BLaER1 (cell line): ENCODE data around the gene ST7.

Source experiments
- H3K27ac ChIP-seq: shearing (Covaris generic); formaldehyde crosslinking; 2 replicates; pipeline ENCODE4 v1.8.1; 2022
- H3K27me3 ChIP-seq: shearing (Covaris generic); formaldehyde crosslinking; 2 replicates; pipeline ENCODE4 v1.8.1; 2022
- H3K36me3 ChIP-seq: shearing (Covaris generic); formaldehyde crosslinking; 2 replicates; pipeline ENCODE4 v1.8.1; 2022
- H3K4me1 ChIP-seq: shearing (Covaris generic); formaldehyde crosslinking; 2 replicates; pipeline ENCODE4 v1.8.1; 2022
- H3K4me2 ChIP-seq: shearing (Covaris generic); formaldehyde crosslinking; 2 replicates; pipeline ENCODE4 v1.8.1; 2022
- H3K4me3 ChIP-seq: shearing (Covaris generic); formaldehyde crosslinking; 2 replicates; pipeline ENCODE4 v1.8.1; 2022
- H3K9ac ChIP-seq: shearing (Covaris generic); formaldehyde crosslinking; 2 replicates; pipeline ENCODE4 v1.8.1; 2022
- H3K9me3 ChIP-seq: shearing (Covaris generic); formaldehyde crosslinking; 2 replicates; pipeline ENCODE4 v1.8.1; 2022
- H4K20me1 ChIP-seq: shearing (Covaris generic); formaldehyde crosslinking; 2 replicates; pipeline ENCODE4 v1.8.1; 2022
- Cebpa-rat ChIP-seq: shearing (Covaris generic); IDR thresholded peaks from 2 replicates; pipeline ENCODE4 v1.8.1; 2022

Gene ST7

DNA sequence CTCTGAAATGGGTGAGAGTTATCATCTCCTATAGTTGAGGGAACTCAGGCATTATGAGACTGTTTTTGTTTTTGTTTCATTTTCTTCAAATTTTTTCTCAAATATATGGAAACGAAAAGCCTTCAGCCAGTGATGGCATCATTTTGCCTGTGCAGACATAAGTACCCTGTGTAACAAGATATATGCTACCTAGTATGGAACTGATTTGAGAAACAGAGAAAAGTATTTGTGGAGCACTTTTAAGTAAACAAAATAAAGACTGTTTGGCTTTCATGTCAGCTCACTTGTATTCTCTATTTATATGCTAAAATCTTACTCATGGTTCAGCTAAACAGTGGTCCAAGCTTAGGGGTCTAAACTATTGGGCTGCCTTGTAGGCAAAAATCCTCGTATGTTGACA is 219.0 kb downstream of the ST7 start:
- no peak for TF ChIP-seq Cebpa-rat
- H3K4me1 ChIP-seq: no peaks in the 10 kb centered on the region
- no peaks in the 10 kb centered on the region for H3K27me3 ChIP-seq
- no peak overlapping the region for H3K4me3 ChIP-seq
- peaks cover 5% of the 10 kb centered on the region; the same call in 1 of the 2 replicates for H3K36me3 ChIP-seq
- no peaks in the 10 kb centered on the region for H4K20me1 ChIP-seq
- no peak overlapping the region for H3K27ac ChIP-seq
- no peak overlapping the region for H3K4me2 ChIP-seq
- H3K9ac ChIP-seq: no peak overlapping the region
- no peaks in the 10 kb centered on the region for H3K9me3 ChIP-seq

DNA sequence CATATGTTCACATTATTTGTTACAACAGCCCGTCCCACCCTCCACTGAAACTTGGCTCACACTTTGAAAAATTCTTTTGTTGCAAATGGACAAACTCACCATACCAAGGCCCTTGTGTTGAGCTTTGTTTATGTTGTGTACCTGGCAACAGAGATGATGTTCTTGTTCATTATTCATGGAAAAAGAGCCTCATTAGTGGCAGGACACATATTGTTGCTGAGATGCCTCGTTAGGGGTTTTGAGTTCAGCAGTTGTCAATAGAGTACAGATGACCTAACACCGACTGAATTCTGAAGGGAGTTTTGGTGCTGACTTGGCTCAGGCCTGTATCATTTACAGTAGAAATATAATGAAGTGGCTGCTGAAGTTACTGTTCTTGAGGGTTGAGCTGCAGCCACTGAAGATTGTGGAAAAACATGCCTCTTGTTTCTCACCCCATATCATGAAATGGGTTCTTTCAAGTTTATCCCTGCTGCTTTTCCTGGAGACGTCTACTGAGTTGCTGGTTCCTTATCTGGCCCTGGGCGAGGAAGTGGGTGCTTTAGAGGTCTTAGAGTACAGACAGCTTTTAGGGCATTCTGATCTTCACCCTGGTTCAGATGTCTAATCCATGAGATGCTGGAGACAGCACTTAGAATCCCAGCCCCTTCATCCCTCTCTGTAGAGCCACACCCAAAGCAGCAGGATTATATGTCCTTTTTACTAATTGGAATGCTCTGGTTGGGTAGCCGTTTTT is 219.9 kb downstream of the ST7 start:
- no peak for TF ChIP-seq Cebpa-rat
- Histone ChIP-seq H3K4me2 (no peak overlapping the region), H3K27ac (no peak overlapping the region), H4K20me1 (no peaks in the 10 kb centered on the region), H3K4me1 (no peaks in the 10 kb centered on the region), H3K4me3 (no peak overlapping the region), H3K9ac (no peak overlapping the region), H3K27me3 (no peaks in the 10 kb centered on the region), H3K36me3 (peaks cover 5% of the 10 kb centered on the region; the same call in 1 of the 2 replicates), H3K9me3 (no peaks in the 10 kb centered on the region)

DNA sequence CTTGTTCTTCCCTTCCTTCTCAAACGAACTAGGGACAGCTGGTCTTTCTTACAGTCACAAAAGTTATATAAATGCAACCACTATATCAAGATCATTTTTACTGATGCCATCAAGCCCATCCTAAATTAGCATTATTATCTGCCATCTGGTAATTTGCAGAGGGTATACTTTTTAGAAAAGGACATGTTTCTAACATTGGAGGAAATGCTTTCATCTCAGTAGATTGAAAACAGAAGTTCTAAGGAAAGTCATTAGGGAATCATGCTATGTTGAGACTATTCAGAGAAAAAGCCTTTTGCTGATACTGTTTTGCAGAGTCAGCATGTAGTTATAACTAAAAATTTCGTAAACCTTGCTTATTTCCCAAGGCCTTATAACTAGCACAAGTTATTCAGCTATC is 222.9 kb downstream of the ST7 start:
- H3K9ac ChIP-seq: no peak overlapping the region
- no peak overlapping the region for H3K4me3 ChIP-seq
- no peak overlapping the region for H3K27ac ChIP-seq
- H3K9me3 ChIP-seq: no peaks in the 10 kb centered on the region
- no peaks in the 10 kb centered on the region for H3K27me3 ChIP-seq
- no peak overlapping the region for H3K4me2 ChIP-seq
- no peaks in the 10 kb centered on the region for H3K4me1 ChIP-seq
- peaks cover 5% of the 10 kb centered on the region; the same call in 1 of the 2 replicates for H3K36me3 ChIP-seq
- no peak for TF ChIP-seq Cebpa-rat
- H4K20me1 ChIP-seq: no peaks in the 10 kb centered on the region

DNA sequence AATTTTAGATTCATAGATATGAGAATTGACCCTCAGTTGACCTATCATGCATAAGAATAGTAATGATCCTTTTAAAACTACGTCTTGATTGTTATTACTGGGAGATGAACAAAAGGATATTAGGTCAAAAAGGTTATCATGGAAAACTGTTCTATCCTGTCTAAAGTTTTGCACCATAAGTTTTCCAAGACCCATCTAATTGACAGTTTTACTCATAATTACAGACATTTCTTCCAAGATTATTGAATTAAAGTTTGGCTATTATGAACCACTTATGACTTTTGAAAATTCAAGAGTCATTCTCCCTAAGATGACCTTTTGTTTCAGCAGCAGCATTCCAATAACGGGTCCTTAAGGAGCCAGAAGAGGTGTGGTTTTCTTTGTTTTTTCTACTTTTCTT is 225.3 kb downstream of the ST7 start:
- no peaks in the 10 kb centered on the region for H3K4me1 ChIP-seq
- H3K27me3 ChIP-seq: no peaks in the 10 kb centered on the region
- no peaks in the 10 kb centered on the region for H3K9me3 ChIP-seq
- no peak overlapping the region for H3K9ac ChIP-seq
- H3K4me2 ChIP-seq: no peak overlapping the region
- no peak overlapping the region for H3K4me3 ChIP-seq
- H3K36me3 ChIP-seq: no peaks in the 10 kb centered on the region
- H3K27ac ChIP-seq: no peak overlapping the region
- H4K20me1 ChIP-seq: no peaks in the 10 kb centered on the region
- no peak for TF ChIP-seq Cebpa-rat

DNA sequence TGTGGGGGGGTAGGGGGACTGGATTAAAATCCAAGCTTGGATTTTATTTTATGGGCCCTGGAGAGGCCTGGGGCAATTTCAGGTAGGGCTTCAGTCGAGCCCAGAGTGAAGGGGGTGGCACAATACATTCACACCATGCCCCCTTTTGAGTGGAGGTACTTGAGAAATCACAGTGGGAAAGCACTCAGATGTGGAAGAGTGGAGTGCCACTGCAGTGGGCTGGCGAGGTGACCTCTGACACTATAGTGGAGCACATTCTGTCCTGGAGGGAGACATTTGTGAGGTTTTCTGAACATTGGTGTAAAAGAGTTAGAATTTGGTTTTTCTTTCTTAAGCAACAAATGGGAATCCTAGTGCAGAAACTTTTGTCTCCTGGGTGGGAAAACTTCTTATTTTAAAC is 226.4 kb downstream of the ST7 start:
- TF ChIP-seq Cebpa-rat: no peak
- H3K27ac ChIP-seq: no peak overlapping the region
- H4K20me1 ChIP-seq: no peaks in the 10 kb centered on the region
- H3K4me1 ChIP-seq: no peaks in the 10 kb centered on the region
- H3K27me3 ChIP-seq: no peaks in the 10 kb centered on the region
- no peaks in the 10 kb centered on the region for H3K9me3 ChIP-seq
- H3K9ac ChIP-seq: no peak overlapping the region
- H3K4me2 ChIP-seq: no peak overlapping the region
- no peaks in the 10 kb centered on the region for H3K36me3 ChIP-seq
- no peak overlapping the region for H3K4me3 ChIP-seq

DNA sequence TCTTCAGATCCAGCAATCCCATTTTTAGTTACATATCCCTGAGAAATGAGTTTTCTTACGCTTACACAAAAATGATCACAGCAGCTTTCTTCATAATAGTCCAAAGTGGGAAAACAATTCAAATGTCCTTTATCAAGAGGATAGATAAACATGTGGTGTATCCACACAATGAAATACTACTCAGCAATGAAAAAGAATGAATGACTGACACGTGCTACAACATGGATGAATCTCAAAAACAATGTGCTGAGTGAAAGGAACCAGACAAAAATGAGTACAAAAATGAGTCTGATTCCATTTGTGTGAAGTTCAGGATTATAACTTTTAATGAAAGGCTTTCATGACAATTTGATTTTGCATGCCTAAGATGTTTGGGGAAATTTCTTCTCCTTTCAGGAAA is 230.4 kb downstream of the ST7 start:
- Histone ChIP-seq H4K20me1 (no peaks in the 10 kb centered on the region), H3K36me3 (no peaks in the 10 kb centered on the region), H3K9ac (no peak overlapping the region), H3K27ac (no peak overlapping the region), H3K27me3 (no peaks in the 10 kb centered on the region), H3K9me3 (no peaks in the 10 kb centered on the region), H3K4me2 (no peak overlapping the region), H3K4me3 (no peak overlapping the region), H3K4me1 (no peaks in the 10 kb centered on the region)
- TF ChIP-seq Cebpa-rat: no peak

DNA sequence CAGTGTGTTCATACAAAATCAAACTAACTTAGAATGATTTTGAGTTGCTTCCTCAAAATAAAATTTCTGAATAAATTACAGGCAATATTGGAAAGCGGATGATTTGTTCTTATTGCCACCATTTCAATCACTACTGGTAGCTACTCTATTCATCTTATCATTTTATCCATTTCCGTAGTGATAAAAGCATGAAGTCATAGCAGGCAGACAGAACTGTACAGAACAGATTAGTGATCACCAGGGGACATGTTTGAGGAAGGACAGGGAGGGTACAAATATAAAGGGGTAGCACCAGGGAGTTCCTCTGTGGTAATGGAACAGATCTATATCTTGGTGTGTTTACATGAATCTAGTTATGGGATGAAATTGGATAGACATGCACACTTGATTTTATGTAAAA is 231.1 kb downstream of the ST7 start:
- Histone ChIP-seq H3K36me3 (no peaks in the 10 kb centered on the region), H3K4me3 (no peak overlapping the region)

DNA sequence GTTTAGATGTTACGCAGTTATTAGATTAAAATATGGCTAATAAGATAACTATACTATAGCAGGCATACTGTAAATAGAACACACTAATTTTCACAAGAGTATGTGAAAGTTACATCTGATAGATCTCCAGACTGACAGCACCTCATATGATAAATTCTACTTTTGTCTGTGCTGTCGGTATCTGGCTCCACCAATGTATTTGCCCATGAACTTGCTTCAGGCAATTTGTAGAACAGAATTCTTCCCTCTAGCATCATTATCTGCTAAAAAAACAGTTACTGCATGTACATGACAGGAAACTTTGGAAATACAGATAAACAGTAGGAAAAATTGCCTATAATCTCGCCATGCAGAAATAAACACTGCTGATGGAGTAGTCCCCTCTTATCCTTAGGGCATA is 231.8 kb downstream of the ST7 start:
- Histone ChIP-seq H3K27ac (no peak overlapping the region), H3K4me2 (no peak overlapping the region), H3K9ac (no peak overlapping the region), H4K20me1 (no peaks in the 10 kb centered on the region), H3K4me1 (no peaks in the 10 kb centered on the region), H3K36me3 (no peaks in the 10 kb centered on the region; the same call in 1 of the 2 replicates), H3K27me3 (no peaks in the 10 kb centered on the region), H3K4me3 (no peak overlapping the region), H3K9me3 (no peaks in the 10 kb centered on the region)
- no peak for TF ChIP-seq Cebpa-rat

More for the DNA sequence above, 231.1 kb downstream of the ST7 start:
- no peaks in the 10 kb centered on the region for H3K27me3 ChIP-seq
- TF ChIP-seq Cebpa-rat: no peak
- no peak overlapping the region for H3K27ac ChIP-seq
- no peaks in the 10 kb centered on the region for H3K9me3 ChIP-seq
- H3K4me1 ChIP-seq: no peaks in the 10 kb centered on the region
- H3K9ac ChIP-seq: no peak overlapping the region
- H3K4me2 ChIP-seq: no peak overlapping the region
- H4K20me1 ChIP-seq: no peaks in the 10 kb centered on the region

DNA sequence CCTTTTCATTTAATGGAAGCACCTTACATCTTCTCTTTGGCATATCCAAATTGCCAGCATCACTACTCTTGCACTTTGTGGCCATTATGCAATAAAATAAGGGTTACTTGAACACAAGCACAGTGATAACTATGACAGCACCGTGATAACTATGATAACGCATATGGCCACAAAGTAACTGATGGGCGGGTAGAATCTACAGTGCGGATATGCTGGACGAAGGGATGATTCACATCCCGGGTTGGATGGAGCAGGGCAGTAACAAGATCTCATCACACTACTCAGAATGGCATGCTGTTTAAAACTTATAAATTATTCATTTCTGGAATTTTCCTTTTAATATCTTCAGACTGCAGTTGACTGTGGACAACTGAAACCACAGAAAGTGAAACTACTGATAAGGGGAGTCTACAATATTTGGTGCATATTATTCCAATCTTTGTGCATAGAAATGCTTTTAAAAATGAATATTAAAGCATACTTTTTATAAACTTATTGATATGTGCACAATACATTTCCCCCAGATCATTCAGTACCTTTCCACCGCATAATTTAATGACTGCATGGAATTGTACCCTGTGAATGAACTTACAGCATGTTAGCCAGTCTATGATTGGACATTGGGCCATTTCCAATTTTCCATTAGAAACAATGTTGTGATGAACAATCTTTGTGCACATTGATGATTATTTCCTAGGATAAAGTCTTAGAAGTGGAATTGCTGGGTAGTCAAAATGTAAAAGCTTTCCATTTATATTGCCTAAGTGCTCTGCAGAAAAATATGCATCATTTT is 233.1 kb downstream of the ST7 start:
- H3K9ac ChIP-seq: no peak overlapping the region
- H4K20me1 ChIP-seq: no peaks in the 10 kb centered on the region
- no peak for TF ChIP-seq Cebpa-rat
- no peak overlapping the region for H3K4me2 ChIP-seq
- no peaks in the 10 kb centered on the region; the same call in 1 of the 2 replicates for H3K36me3 ChIP-seq
- no peak overlapping the region for H3K27ac ChIP-seq
- no peaks in the 10 kb centered on the region for H3K4me1 ChIP-seq
- no peaks in the 10 kb centered on the region for H3K27me3 ChIP-seq
- no peak overlapping the region for H3K4me3 ChIP-seq
- H3K9me3 ChIP-seq: no peaks in the 10 kb centered on the region

DNA sequence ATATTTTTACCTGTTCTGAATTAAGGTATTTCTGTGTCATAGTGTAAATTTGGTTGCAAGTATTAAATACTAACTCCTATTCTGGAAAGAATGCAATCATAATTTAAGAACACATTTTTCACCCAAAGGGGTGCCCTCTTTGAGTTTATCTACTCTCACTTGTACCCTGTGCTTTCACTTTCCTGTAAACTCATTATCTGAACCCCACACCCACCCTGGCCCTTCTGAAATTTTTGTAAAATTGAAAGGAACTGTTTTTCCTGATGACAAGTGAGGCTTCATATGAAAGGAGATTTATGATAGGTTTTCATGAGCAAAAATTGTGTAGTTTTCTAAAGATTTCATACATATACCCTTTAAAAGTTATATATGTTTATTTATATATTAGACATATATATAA is 235.1 kb downstream of the ST7 start:
- H3K9ac ChIP-seq: no peak overlapping the region
- H3K27ac ChIP-seq: no peak overlapping the region
- no peak overlapping the region for H3K4me3 ChIP-seq
- no peaks in the 10 kb centered on the region; the same call in 1 of the 2 replicates for H3K36me3 ChIP-seq
- H3K9me3 ChIP-seq: no peaks in the 10 kb centered on the region
- no peaks in the 10 kb centered on the region for H3K4me1 ChIP-seq
- H3K4me2 ChIP-seq: no peak overlapping the region
- no peaks in the 10 kb centered on the region for H4K20me1 ChIP-seq
- TF ChIP-seq Cebpa-rat: no peak
- H3K27me3 ChIP-seq: no peaks in the 10 kb centered on the region
